GM23248 (cell line): ENCODE results near the gene RARB. TPM values are rescaled to one million over a fixed set of nuclear protein-coding genes. Genes with fewer than 3 reads are reported as not detected.

Experiments used
- DNase-seq: peaks from one replicate; pipeline ENCODE4 v3.0.0-alpha.2; 2015
- H2AFZ ChIP-seq: fragments of 200-600 bp; sonication (generic); 2 replicates; pipeline ENCODE4 v1.6.1; 2016; ENCODE audit warnings: antibody characterized with exemption
- H3F3A ChIP-seq: fragments of 200-600 bp; sonication (generic); 2 replicates; pipeline ENCODE4 v1.6.1; 2016; ENCODE audit warnings: mild to moderate bottlenecking, antibody characterized with exemption, mixed run types; ENCODE audit not compliant: insufficient read depth
- H3K27ac ChIP-seq: fragments of 200-600 bp; sonication (generic); 2 replicates; pipeline ENCODE4 v1.5.1; 2016; ENCODE audit warnings: mild to moderate bottlenecking
- H3K27me3 ChIP-seq: fragments of 200-600 bp; sonication (generic); replicated peaks from 2 replicates; pipeline ENCODE4 v1.6.1; 2016; ENCODE audit warnings: mild to moderate bottlenecking; ENCODE audit not compliant: insufficient read depth
- H3K36me3 ChIP-seq: fragments of 200-600 bp; sonication (generic); 2 replicates; pipeline ENCODE4 v1.6.1; 2016; ENCODE audit warnings: low read depth, mild to moderate bottlenecking
- H3K4me1 ChIP-seq: fragments of 200-600 bp; sonication (generic); 2 replicates; pipeline ENCODE4 v1.6.1; 2016; ENCODE audit warnings: mild to moderate bottlenecking; ENCODE audit not compliant: insufficient read depth
- H3K4me2 ChIP-seq: fragments of 200-600 bp; sonication (generic); one replicate; pipeline ENCODE4 v1.6.1; 2016; ENCODE audit warnings: mild to moderate bottlenecking; ENCODE audit not compliant: unreplicated experiment
- H3K4me3 ChIP-seq: fragments of 200-600 bp; sonication (generic); 2 replicates; pipeline ENCODE4 v1.5.1; 2016; ENCODE audit warnings: mild to moderate bottlenecking
- H3K79me2 ChIP-seq: fragments of 200-600 bp; sonication (generic); 2 replicates; pipeline ENCODE4 v1.6.1; 2016; ENCODE audit warnings: mild to moderate bottlenecking; ENCODE audit not compliant: insufficient read depth
- H3K9ac ChIP-seq: fragments of 200-600 bp; sonication (generic); 2 replicates; pipeline ENCODE4 v1.6.1; 2016; ENCODE audit warnings: mild to moderate bottlenecking
- H3K9me2 ChIP-seq: fragments of 200-600 bp; sonication (generic); 2 replicates; pipeline ENCODE4 v1.6.1; 2016; ENCODE audit warnings: mixed run types, mild to moderate bottlenecking, moderate library complexity; ENCODE audit not compliant: insufficient read depth
- H3K9me3 ChIP-seq: fragments of 200-600 bp; sonication (generic); one replicate; pipeline ENCODE4 v1.6.1; 2017; ENCODE audit warnings: low read depth
- H4K20me1 ChIP-seq: fragments of 200-600 bp; sonication (generic); 2 replicates; pipeline ENCODE4 v1.6.0; 2016; ENCODE audit not compliant: insufficient read depth
- EZH2 ChIP-seq: fragments of 200-600 bp; sonication (generic); IDR thresholded peaks from 2 replicates; pipeline ENCODE4 v1.6.1; 2018; ENCODE audit warnings: antibody characterized with exemption, mild to moderate bottlenecking; ENCODE audit not compliant: insufficient read depth, poor library complexity, severe bottlenecking
- EZH2phosphoT487 ChIP-seq: fragments of 200-600 bp; sonication (generic); IDR thresholded peaks from 2 replicates; pipeline ENCODE4 v1.6.1; 2018; ENCODE audit warnings: antibody characterized with exemption, moderate library complexity, mild to moderate bottlenecking, low read depth; ENCODE audit not compliant: insufficient read depth
- WGBS, 2 experiments: methylation state at CpG; one replicate each; pipeline ENCODE4 v1.1.6; 2015 to 2017; ENCODE audit warnings: low lambda C conversion rate in 2 of 2, low coverage in 1 of 2; ENCODE audit errors: missing lambda C conversion rate in 2 of 2; 5-methylcytosine and 5-hydroxymethylcytosine counted together
- in situ Hi-C: fragments of 300-500 bp; cut with MboI; formaldehyde crosslinking; loops from 2 replicates; pipeline ENCODE4 v1.15.0; 2020
- polyA plus RNA-seq: library from polyadenylated mRNA; unstranded; fragments of >200 nt; fragmentation: Nextera tagmentation; extraction: Ambion mirVana; gene quantifications from 2 replicates; pipeline ENCODE4 v1.2.1, GENCODE V29; 2016
- total RNA-seq: library from RNA; depleted of rRNA; stranded (reverse); fragments of >200 nt; shearing (Covaris generic); gene quantifications from 2 replicates; pipeline ENCODE4 v1.2.3, GENCODE V29; 2014

RARB gene
- total and polyA plus RNA-seq, 2 experiments from 2014 or later, result 0.11 TPM; not detected in 1

- Histone ChIP-seq H3K27ac (no peak overlapping the region), H3K4me2 (no peak overlapping the region), H4K20me1 (no peaks in the 10 kb centered on the region), H3K9ac (no peak overlapping the region), H3F3A (no peaks in the 10 kb centered on the region), H3K4me3 (no peak overlapping the region), H3K27me3 (no peaks in the 10 kb centered on the region), H2AFZ (no peak overlapping the region), H3K36me3 (no peaks in the 10 kb centered on the region), H3K9me3 (no peaks in the 10 kb centered on the region), H3K9me2 (no peaks in the 10 kb centered on the region), H3K4me1 (no peaks in the 10 kb centered on the region), H3K79me2 (no peaks in the 10 kb centered on the region)
- TF ChIP-seq EZH2 (no peak), EZH2phosphoT487 (no peak)
- WGBS, 2 experiments, result 75 to 92% methylated on average over 3 of the region's 3 CpGs
- no peak for DNase-seq
- in situ Hi-C loops, result no loop called here
Observed at GRCh38 chr3:25537516-25537915, 109.5 kb downstream of the RARB start.

- H3K27me3 ChIP-seq, result no peaks in the 10 kb centered on the region
- no peak overlapping the region for H3K9ac ChIP-seq
- no peak for DNase-seq
- no peaks in the 10 kb centered on the region for H3F3A ChIP-seq
- no peaks in the 10 kb centered on the region for H3K4me1 ChIP-seq
- no peaks in the 10 kb centered on the region for H3K79me2 ChIP-seq
- H3K36me3 ChIP-seq, result no peaks in the 10 kb centered on the region
- WGBS, 2 experiments, result 49 to 50% methylated on average over 5 of the region's 5 CpGs
- no peak for TF ChIP-seq EZH2phosphoT487
- TF ChIP-seq EZH2, result no peak
- in situ Hi-C loops, result no loop called here
- no peak overlapping the region for H3K4me2 ChIP-seq
- no peaks in the 10 kb centered on the region for H3K9me3 ChIP-seq
- no peaks in the 10 kb centered on the region for H4K20me1 ChIP-seq
- H3K27ac ChIP-seq, result no peak overlapping the region
- H2AFZ ChIP-seq, result no peak overlapping the region
- H3K4me3 ChIP-seq, result no peak overlapping the region
- H3K9me2 ChIP-seq, result no peaks in the 10 kb centered on the region
Observed at GRCh38 chr3:25540273-25540672, 112.2 kb downstream of the RARB start.

DNA sequence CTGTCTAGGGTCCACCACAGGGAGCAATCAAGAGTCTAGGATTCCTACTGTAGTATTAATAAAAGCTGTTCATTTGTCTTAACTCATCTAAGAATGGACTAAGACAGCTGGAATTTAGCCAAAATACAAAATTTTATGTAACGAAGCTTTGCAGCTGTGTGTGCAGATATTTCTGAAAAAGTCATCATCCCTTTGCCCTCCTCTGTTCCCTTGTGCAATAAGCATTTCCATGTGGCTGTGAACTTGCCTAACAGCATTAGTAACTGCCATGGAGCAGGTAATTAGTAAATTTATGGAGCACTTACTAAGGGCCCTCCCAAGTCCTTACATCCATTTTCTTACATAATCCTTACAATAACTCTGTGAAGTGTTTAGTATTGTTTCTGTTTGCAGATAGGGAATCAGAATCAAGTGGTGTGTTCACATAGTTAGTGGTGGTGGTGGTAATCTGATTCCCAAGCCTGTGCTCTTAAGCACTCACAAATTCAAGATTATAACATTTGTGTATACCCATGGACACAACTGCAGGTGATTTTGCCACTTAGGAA lies 114.5 kb downstream of the RARB start:
- no peak overlapping the region for H3K4me2 ChIP-seq
- H3K4me1 ChIP-seq, result no peaks in the 10 kb centered on the region
- no peaks in the 10 kb centered on the region for H3K9me2 ChIP-seq
- no peak overlapping the region for H2AFZ ChIP-seq
- no peak overlapping the region for H3K9ac ChIP-seq
- TF ChIP-seq EZH2phosphoT487 (no peak), EZH2 (no peak)
- no peaks in the 10 kb centered on the region for H4K20me1 ChIP-seq
- DNase-seq, result no peak
- H3K27ac ChIP-seq, result no peak overlapping the region
- no peaks in the 10 kb centered on the region for H3K9me3 ChIP-seq
- no peaks in the 10 kb centered on the region for H3K27me3 ChIP-seq
- H3K36me3 ChIP-seq, result no peaks in the 10 kb centered on the region
- H3K79me2 ChIP-seq, result no peaks in the 10 kb centered on the region
- in situ Hi-C loops, result no loop called here
- H3F3A ChIP-seq, result no peaks in the 10 kb centered on the region
- 2 to 3% methylated on average over 1 of the region's 1 CpG for WGBS, 2 experiments
- H3K4me3 ChIP-seq, result no peak overlapping the region

GRCh38 chr3:25547103-25547502 lies 119.0 kb downstream of the RARB start:
- Histone ChIP-seq H2AFZ (no peak overlapping the region), H3K36me3 (no peaks in the 10 kb centered on the region), H3K4me3 (no peak overlapping the region), H3K79me2 (no peaks in the 10 kb centered on the region), H3K27ac (no peak overlapping the region), H4K20me1 (no peaks in the 10 kb centered on the region), H3K4me2 (no peak overlapping the region), H3K9me3 (no peaks in the 10 kb centered on the region), H3K9me2 (no peaks in the 10 kb centered on the region), H3F3A (no peaks in the 10 kb centered on the region), H3K9ac (no peak overlapping the region), H3K4me1 (no peaks in the 10 kb centered on the region), H3K27me3 (no peaks in the 10 kb centered on the region)
- no peak for DNase-seq
- in situ Hi-C loops, result no loop called here
- TF ChIP-seq EZH2, result no peak
- no peak for TF ChIP-seq EZH2phosphoT487
- whole genome bisulfite sequencing, 2 experiments, result 63 to 70% methylated on average over 1 of the region's 1 CpG
